GM12875 (cell line): ENCODE data around the gene KLF4.

ENCODE experiments used
- H3K4me3 ChIP-seq: one replicate; pipeline ENCODE4 v1.5.1; 2011; ENCODE audit warnings: low read depth, low read length, control low read depth
- TF ChIP-seq, protein P1 (sequence below): IDR thresholded peaks from 2 replicates; pipeline ENCODE4 v1.5.1; 2011; ENCODE audit warnings: low read depth, mild to moderate bottlenecking, control low read depth, inconsistent platforms, low read length, moderate library complexity, borderline replicate concordance; ENCODE audit not compliant: insufficient read depth

Gene KLF4

DNA sequence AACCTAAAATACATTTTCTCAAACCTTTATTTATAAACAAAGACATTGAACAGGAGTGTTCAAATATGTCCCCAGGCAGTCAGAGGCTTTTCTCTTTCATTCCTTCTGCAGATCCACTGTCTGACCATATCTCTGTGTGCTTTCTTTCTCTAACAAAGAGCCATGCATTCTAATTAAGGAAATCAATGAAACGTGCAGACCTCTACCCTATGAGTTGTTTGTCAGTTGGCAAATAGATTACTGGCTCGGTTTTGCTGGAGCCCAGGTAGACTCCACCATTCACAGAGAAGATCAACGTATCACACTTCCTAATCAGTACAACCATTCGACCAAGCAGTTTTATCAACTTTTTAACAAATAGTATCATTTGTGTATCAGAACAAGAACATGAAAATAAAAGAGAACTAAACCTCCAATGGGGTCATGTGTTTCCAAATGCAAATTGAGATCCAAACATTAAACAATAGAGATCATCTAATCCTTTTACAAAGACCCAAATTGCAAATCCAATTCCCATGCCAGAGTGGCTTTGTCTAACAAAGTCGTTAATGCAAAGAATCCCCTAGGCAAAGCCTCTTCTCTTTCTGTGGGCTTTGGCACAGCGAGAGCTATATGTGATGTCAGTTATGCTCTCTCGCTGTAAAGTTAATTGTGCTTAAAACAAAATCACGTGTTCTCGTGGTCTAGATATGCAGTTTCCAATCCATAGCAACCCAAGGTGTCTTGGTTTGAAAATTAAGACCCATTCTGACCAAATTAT, 16.8 kb downstream of the KLF4 start:
- TF ChIP-seq, protein P1, sequence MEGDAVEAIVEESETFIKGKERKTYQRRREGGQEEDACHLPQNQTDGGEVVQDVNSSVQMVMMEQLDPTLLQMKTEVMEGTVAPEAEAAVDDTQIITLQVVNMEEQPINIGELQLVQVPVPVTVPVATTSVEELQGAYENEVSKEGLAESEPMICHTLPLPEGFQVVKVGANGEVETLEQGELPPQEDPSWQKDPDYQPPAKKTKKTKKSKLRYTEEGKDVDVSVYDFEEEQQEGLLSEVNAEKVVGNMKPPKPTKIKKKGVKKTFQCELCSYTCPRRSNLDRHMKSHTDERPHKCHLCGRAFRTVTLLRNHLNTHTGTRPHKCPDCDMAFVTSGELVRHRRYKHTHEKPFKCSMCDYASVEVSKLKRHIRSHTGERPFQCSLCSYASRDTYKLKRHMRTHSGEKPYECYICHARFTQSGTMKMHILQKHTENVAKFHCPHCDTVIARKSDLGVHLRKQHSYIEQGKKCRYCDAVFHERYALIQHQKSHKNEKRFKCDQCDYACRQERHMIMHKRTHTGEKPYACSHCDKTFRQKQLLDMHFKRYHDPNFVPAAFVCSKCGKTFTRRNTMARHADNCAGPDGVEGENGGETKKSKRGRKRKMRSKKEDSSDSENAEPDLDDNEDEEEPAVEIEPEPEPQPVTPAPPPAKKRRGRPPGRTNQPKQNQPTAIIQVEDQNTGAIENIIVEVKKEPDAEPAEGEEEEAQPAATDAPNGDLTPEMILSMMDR, result no peak
- no peak overlapping the region for H3K4me3 ChIP-seq

DNA sequence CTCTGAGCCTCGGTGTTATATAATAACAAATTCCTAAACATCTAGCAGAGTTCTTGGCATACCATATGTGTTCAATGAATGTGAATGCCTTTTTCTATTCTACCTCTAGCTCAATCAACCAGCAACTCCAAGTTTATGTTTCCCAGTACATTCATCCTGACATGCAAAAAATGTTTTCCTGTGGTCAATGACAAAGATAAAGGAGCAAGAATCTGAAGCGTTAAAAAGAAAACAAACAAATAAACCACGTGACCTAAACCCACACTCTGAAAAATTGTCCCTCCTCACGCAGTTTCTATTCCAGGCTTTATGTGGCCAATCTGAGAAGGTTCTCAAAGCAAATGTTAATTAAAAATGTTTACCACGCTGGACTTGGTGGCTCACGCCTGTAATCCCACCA, 18.0 kb downstream of the KLF4 start:
- TF ChIP-seq, protein P1, result no peak

DNA sequence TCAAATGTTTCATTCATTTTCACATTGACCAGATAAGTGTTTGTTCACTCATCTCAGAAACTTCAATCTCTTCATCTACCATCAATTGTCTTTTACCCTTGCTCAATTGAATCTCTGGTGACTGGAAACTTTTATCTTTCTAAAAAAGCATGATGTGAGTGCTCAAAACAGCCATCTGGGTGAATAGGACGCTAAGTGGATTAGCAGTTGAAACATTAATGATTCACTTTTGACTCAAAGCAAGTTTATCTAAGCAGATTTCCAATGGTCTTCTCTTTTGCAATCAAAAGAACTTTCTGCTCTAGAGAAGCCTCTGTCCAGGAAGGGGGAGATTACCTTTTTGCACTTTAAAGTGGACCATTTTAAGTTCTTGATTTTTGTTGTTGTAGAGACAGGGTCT, 22.2 kb downstream of the KLF4 start:
- TF ChIP-seq, protein P1, result no peak
- H3K4me3 ChIP-seq, result no peak overlapping the region

More for the DNA sequence above, 18.0 kb downstream of the KLF4 start:
- no peak overlapping the region for H3K4me3 ChIP-seq

DNA sequence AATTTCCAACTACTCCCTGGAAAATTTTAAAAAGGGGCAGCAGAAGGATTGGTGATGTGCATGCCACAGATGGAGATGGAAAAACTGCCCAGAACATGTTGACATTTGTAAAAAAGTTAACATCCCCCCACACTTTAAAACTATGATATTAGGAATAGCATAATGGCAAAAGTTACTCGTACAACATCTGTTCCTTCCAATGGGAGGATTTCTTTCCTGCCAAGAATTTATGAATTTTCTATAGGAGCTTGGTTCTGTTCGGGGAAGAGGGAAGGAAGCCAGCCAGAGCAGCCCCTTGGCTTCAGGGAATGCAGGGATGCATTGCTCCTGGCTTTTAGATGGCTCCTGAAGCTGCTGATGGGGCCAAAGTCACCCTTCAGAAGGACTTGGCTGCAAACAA, 22.7 kb downstream of the KLF4 start:
- TF ChIP-seq, protein P1, result no peak
- H3K4me3 ChIP-seq, result no peak overlapping the region

DNA sequence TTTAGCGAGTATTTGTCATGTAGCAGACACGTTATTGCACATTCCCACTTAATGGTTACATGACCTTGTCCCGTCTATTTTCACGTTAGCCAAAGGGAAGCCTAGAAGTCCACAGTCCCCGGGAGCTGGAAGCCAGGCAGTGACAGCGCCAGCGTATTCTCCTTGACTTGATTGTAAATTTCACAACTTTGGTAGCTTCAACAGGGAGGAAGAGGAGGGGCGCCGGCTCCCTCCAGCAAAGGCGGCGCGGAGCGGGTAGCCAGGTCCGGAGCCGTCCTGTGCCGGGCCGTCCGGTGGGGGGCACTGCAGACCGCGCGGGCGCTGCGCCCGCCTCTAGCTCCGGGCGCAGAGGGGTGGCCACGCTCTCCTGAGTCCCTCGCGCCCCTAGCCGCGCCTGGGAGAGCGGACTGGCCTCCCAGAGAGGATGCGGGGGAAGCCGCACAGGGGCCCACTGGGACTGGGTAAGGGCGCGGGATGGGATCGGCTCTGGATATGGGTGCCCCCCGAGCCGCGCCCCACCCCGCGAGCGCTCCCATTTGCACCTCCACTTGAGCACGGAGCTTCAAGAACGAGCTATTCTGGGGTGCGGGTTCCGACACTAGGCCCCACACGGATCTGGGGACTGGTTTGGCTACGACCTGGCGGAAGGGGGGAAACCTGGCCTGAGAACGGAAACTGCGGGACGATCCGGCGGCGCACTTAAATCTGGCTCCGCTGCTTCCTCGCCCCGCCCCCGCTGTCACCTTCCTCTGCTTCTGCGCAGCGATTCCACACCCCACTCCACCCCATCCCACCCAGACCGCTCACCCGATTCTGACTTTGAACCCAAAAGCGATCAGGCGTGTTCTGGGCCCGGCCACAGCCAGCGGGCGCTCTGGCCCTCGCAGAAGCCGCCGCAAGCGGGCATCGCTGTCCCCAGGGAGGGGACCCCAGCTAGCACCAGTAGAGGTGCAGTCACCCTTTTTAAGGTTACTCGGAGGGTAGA, 23.8 kb downstream of the KLF4 start:
- TF ChIP-seq, protein P1, result peak; percentile 75
- no peak overlapping the region for H3K4me3 ChIP-seq

DNA sequence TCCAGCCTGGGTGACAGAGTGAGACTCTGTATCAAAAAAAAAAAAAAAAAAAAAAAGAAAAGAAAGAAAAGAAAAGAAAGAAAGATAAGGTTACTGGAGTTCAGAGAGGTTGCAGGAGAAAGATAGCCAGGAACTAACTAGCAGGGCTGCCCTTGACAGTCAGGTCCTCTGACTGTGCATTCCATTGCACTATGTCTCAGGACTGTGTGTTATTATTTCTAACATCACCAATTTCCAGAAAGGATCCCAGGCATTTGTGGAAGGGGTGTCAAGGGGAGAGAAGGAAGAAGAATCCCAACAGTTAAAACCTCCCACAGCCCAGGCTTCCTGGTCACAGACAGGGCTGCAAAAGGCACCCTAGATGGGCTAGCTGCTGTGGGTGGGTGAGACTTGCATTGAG, 25.1 kb downstream of the KLF4 start:
- no peak overlapping the region for H3K4me3 ChIP-seq
- TF ChIP-seq, protein P1, result no peak
